Activated CD4-positive, alpha-beta memory T cell treated with anti-CD3 and anti-CD28 coated beads, Interleukin-2, amount 10 ng/mL, durations not matched to agents 7 days and 5 days (primary cell): Measurements from ENCODE around the gene C19orf44. TPM values are rescaled to one million over a fixed set of nuclear protein-coding genes. Genes with fewer than 3 reads are reported as not detected.
A peak's percentile ranks its signal among the peaks of the same experiment; 100 is the strongest.
"Not testable (repeated sequence)": the region's sequence is repeated elsewhere in the genome, so short reads cannot be mapped to it uniquely, and the experiment has no call there.

Experiments used
- CTCF ChIA-PET: fragments of 350-600 bp; sonication (Branson Sonifier 250); formaldehyde crosslinking; loops from one replicate; lab custom pipeline; 2021; ENCODE audit warnings: antibody characterized with exemption, inconsistent platforms; lab: Charles Lee
- POLR2A ChIA-PET: fragments of 350-600 bp; sonication (Branson Sonifier 250); formaldehyde crosslinking; loops from one replicate; lab custom pipeline; 2021; ENCODE audit warnings: antibody characterized with exemption; lab: Charles Lee
- DNase-seq: peaks from one replicate; pipeline ENCODE4 v3.0.0-alpha.2; 2020
- H3K27ac Mint-ChIP-seq: one replicate; pipeline ENCODE4 v1.8.0; 2021; ENCODE audit warnings: mild to moderate bottlenecking, mixed read lengths
- H3K27me3 Mint-ChIP-seq: one replicate; pipeline ENCODE4 v1.8.0; 2021; ENCODE audit warnings: mixed read lengths
- H3K36me3 Mint-ChIP-seq: one replicate; pipeline ENCODE4 v1.8.0; 2021; ENCODE audit warnings: low read depth, mixed read lengths
- H3K4me1 Mint-ChIP-seq: one replicate; pipeline ENCODE4 v1.8.0; 2021; ENCODE audit warnings: mixed read lengths
- H3K4me3 Mint-ChIP-seq: one replicate; pipeline ENCODE4 v1.8.0; 2021; ENCODE audit warnings: mild to moderate bottlenecking, mixed read lengths
- H3K9me3 Mint-ChIP-seq: one replicate; pipeline ENCODE4 v1.8.0; 2021; ENCODE audit warnings: mixed read lengths
- total RNA-seq, 2 experiments: library from RNA; stranded (reverse); gene quantifications; one replicate each; pipeline ENCODE4 v1.2.3, GENCODE V29; 2021

The C19orf44 gene
- 1 to 10 TPM; 2.6 to 3.3 TPM for total RNA-seq

GRCh38 chr19:16495982-16496612 is at the start of gene C19orf44, which contains the start of gene CALR3:
Gene C19orf44, plus strand, starts transcription at chr19:16496394. Its CDS starts 4,399 bp downstream, at chr19:16500793.
Gene CALR3, minus strand, starts transcription at chr19:16496167. Its CDS starts 38 bp downstream, at chr19:16496129.
- peaks cover 25% of the 10 kb centered on the region for H3K4me1 Mint-ChIP-seq
- ChIA-PET POLR2A (interaction anchor here (0.6 to 1.8 kb wide), 9 partner anchors 25 to 165 kb away, joined by 3 to 8 read pairs (median 3); partner anchors contain the start of gene TMEM38A), CTCF (interaction anchor here (0.5 to 1.4 kb wide), 6 partner anchors 8 to 1922 kb away, joined by 3 to 4 read pairs (median 3); no protein-coding TSS in a partner anchor)
- H3K27ac Mint-ChIP-seq = peak within 1 kb of the TSS; percentile 71
- H3K27me3 Mint-ChIP-seq = no peaks in the 10 kb centered on the region
- H3K4me3 Mint-ChIP-seq = peak within 1 kb of the TSS; percentile 96
- no peaks in the 10 kb centered on the region for H3K9me3 Mint-ChIP-seq
- peak; percentile 99 for DNase-seq
- H3K36me3 Mint-ChIP-seq = peaks cover 2% of the 10 kb centered on the region

DNA sequence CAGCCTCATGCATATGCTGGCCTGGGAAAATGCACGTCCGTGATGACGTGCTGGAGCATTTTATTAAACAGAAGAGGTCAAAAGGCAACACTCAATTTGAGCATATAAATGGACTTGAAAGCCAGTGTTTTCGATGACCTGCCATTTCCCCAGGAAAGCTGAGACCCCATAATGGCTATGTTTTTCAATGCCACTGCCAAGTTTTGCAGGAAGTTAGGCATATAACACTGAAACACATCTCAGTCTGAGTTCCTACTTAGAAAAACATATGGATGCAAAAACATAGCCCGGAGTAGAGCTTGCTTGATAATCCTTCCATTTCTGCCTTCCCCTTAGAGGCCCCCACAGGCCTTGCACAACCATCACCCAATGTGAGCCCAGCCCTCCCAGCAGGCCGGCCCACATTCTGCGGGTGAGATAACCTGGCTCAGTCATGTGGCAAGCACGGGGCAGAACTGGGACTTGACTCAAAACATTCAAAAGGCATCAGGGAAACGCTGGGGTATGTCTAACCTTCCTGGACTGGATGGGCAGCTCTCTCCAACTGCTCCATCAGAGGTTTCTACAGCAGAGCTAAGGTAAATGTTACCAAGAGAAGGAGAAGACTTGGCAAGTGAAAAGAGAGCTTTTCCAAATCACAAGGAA is 49.3 kb upstream of the C19orf44 start:
- POLR2A ChIA-PET = no interaction called here
- peak; percentile 65 for DNase-seq
- Mint-ChIP-seq H3K9me3 (peaks cover 6% of the 10 kb centered on the region), H3K4me1 (peaks cover 61% of the 10 kb centered on the region), H3K27ac (peak overlapping the region; percentile 92), H3K27me3 (no peaks in the 10 kb centered on the region), H3K36me3 (peaks cover 13% of the 10 kb centered on the region), H3K4me3 (no peak overlapping the region)
- CTCF ChIA-PET = no interaction called here

DNA sequence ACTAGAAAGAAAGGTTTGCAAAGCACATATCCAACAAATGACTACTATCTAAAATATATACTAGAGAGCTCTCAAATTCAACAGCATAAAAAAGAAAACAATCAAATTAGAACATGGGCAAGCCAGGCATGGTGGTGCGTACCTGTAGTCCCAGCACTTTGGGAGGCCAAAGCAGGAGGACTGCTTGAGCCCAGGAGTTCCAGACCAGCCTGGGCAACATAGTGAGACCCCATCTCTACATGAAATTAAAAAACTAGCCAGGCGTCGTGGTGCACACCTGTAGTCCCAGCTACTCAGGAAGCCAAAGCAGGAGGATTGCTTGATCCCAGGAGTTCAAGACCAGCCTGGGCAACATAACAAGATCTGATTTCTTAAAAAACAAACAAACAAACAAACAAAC is 47.3 kb upstream of the C19orf44 start:
- H3K9me3 Mint-ChIP-seq, H3K27me3 Mint-ChIP-seq, DNase-seq: not testable (repeated sequence)
- CTCF ChIA-PET = interaction anchor here (0.8 to 1.0 kb wide), 2 partner anchors 22 to 186 kb away, joined by 3 to 6 read pairs; no protein-coding TSS in a partner anchor
- peaks cover 13% of the 10 kb centered on the region for H3K36me3 Mint-ChIP-seq
- POLR2A ChIA-PET = interaction anchor here (1.0 to 2.0 kb wide), 8 partner anchors 14 to 338 kb away, joined by 3 to 5 read pairs (median 4); partner anchors contain the start of genes EPS15L1, KLF2 and MED26
- H3K4me1 Mint-ChIP-seq = peaks cover 61% of the 10 kb centered on the region
- peak overlapping the region; percentile 92 for H3K27ac Mint-ChIP-seq
- peak overlapping the region; percentile 46 for H3K4me3 Mint-ChIP-seq

- CTCF ChIA-PET = interaction anchor here (1.0 to 1.3 kb wide), 2 partner anchors 8 to 21 kb away, joined by 3 read pairs; no protein-coding TSS in a partner anchor
- peaks cover 55% of the 10 kb centered on the region for H3K4me1 Mint-ChIP-seq
- DNase-seq = peak; percentile 77
Observed at GRCh38 chr19:16449330-16449961, 46.7 kb upstream of the C19orf44 start.

GRCh38 chr19:16452325-16452724 is 43.9 kb upstream of the C19orf44 start:
- Mint-ChIP-seq H3K27ac (no peak overlapping the region), H3K27me3 (no peaks in the 10 kb centered on the region), H3K36me3 (peaks cover 16% of the 10 kb centered on the region), H3K4me1 (peaks cover 40% of the 10 kb centered on the region), H3K9me3 (peaks cover 6% of the 10 kb centered on the region), H3K4me3 (no peak overlapping the region)
- CTCF ChIA-PET = interaction anchor here (1.2 to 1.3 kb wide), 2 partner anchors 11 to 44 kb away, joined by 3 to 7 read pairs; partner anchors contain the start of genes C19orf44 and CALR3
- POLR2A ChIA-PET = no interaction called here
- no peak for DNase-seq

More at GRCh38 chr19:16449330-16449961, 46.7 kb upstream of the C19orf44 start:
- Mint-ChIP-seq H3K4me3 (peak overlapping the region; percentile 46), H3K9me3 (peaks cover 6% of the 10 kb centered on the region), H3K27ac (peak overlapping the region; percentile 92), H3K36me3 (peaks cover 15% of the 10 kb centered on the region), H3K27me3 (no peaks in the 10 kb centered on the region)
- POLR2A ChIA-PET = interaction anchor here (1.0 to 2.0 kb wide), 8 partner anchors 14 to 338 kb away, joined by 3 to 5 read pairs (median 4); partner anchors contain the start of genes EPS15L1, KLF2 and MED26

- ChIA-PET POLR2A (interaction anchor here (0.6 to 2.0 kb wide), 2 partner anchors 17 to 161 kb away, joined by 4 to 7 read pairs; partner anchors contain the start of gene EPS15L1), CTCF (no interaction called here)
- DNase-seq = no peak
- no peaks in the 10 kb centered on the region for H3K27me3 Mint-ChIP-seq
- peaks cover 37% of the 10 kb centered on the region for H3K4me1 Mint-ChIP-seq
- no peak overlapping the region for H3K4me3 Mint-ChIP-seq
- peaks cover 10% of the 10 kb centered on the region for H3K36me3 Mint-ChIP-seq
- peaks cover 5% of the 10 kb centered on the region for H3K9me3 Mint-ChIP-seq
- no peak overlapping the region for H3K27ac Mint-ChIP-seq
Observed at GRCh38 chr19:16454351-16454918, 41.8 kb upstream of the C19orf44 start.

DNA sequence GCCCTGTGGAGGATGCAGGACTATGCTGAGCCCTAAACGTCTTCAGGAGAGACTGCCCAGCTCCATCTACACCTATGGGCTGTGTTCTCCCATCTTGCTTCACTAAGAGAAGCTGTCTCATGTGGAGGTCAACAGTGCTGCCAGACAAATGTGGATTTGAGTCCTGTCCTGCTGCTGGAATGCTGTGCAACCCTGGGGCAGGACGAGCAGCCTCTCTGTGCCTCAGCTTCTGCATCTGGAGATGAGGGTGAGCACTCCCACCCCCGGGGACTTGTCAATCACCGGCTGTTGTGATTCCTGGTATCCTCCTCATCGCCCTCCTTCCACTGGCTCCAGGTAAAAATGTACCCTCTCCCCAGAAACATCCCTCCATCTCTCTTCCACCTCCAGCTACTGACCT is 40.7 kb upstream of the C19orf44 start:
- DNase-seq = no peak
- no peak overlapping the region for H3K27ac Mint-ChIP-seq
- ChIA-PET POLR2A (interaction anchor here (2.0 kb wide), 1 partner anchor 15 kb away, joined by 7 read pairs; the partner anchor contains the start of gene EPS15L1), CTCF (no interaction called here)
- peaks cover 6% of the 10 kb centered on the region for H3K36me3 Mint-ChIP-seq
- no peaks in the 10 kb centered on the region for H3K27me3 Mint-ChIP-seq
- H3K4me1 Mint-ChIP-seq = peaks cover 28% of the 10 kb centered on the region
- no peak overlapping the region for H3K4me3 Mint-ChIP-seq
- H3K9me3 Mint-ChIP-seq = no peaks in the 10 kb centered on the region

GRCh38 chr19:16456652-16457194 is 39.5 kb upstream of the C19orf44 start:
- Mint-ChIP-seq H3K27ac (no peak overlapping the region), H3K9me3 (no peaks in the 10 kb centered on the region)
- CTCF ChIA-PET = no interaction called here

GRCh38 chr19:16457195-16457953 is 38.8 kb upstream of the C19orf44 start:
- peaks cover 3% of the 10 kb centered on the region for H3K36me3 Mint-ChIP-seq
- H3K27ac Mint-ChIP-seq = no peak overlapping the region
- H3K9me3 Mint-ChIP-seq = no peaks in the 10 kb centered on the region
- no peak for DNase-seq
- ChIA-PET POLR2A (no interaction called here), CTCF (no interaction called here)
- H3K4me3 Mint-ChIP-seq = no peak overlapping the region
- H3K4me1 Mint-ChIP-seq = peaks cover 24% of the 10 kb centered on the region
- no peaks in the 10 kb centered on the region for H3K27me3 Mint-ChIP-seq

More at GRCh38 chr19:16456652-16457194, 39.5 kb upstream of the C19orf44 start:
- H3K27me3 Mint-ChIP-seq = no peaks in the 10 kb centered on the region
- peaks cover 3% of the 10 kb centered on the region for H3K36me3 Mint-ChIP-seq
- H3K4me1 Mint-ChIP-seq = peaks cover 24% of the 10 kb centered on the region
- H3K4me3 Mint-ChIP-seq = no peak overlapping the region
- no peak for DNase-seq
- POLR2A ChIA-PET = no interaction called here

DNA sequence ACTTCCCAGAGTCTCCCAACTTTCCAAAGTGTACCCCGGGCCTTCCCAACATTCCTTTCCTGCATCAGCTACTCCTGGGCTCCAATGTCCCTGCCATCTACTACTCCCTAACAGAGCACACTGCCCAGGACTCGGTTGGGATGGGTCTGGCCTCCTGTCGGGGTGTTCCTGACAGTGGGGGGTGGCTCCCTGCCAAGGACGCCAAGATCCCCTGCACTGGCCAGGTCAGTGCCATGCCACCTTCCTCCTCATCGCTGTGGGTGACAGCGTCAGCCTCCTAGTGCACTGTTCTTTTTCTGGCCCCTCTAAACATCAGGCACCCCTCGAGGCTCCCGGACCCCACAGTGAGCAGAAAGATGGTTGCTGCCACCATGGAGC is 38.3 kb upstream of the C19orf44 start:
- H3K4me1 Mint-ChIP-seq = peaks cover 27% of the 10 kb centered on the region
- no peak overlapping the region for H3K27ac Mint-ChIP-seq
- H3K9me3 Mint-ChIP-seq = no peaks in the 10 kb centered on the region
- POLR2A ChIA-PET = no interaction called here
- peaks cover 6% of the 10 kb centered on the region for H3K36me3 Mint-ChIP-seq
- H3K4me3 Mint-ChIP-seq = no peak overlapping the region
- no peaks in the 10 kb centered on the region for H3K27me3 Mint-ChIP-seq
- CTCF ChIA-PET = no interaction called here
- no peak for DNase-seq

GRCh38 chr19:16458391-16459341 is 37.5 kb upstream of the C19orf44 start:
- Mint-ChIP-seq H3K4me3 (no peak overlapping the region), H3K4me1 (peaks cover 34% of the 10 kb centered on the region), H3K36me3 (peaks cover 6% of the 10 kb centered on the region), H3K9me3 (no peaks in the 10 kb centered on the region), H3K27me3 (no peaks in the 10 kb centered on the region), H3K27ac (no peak overlapping the region)
- CTCF ChIA-PET = no interaction called here
- no peak for DNase-seq
- POLR2A ChIA-PET = no interaction called here
